ENCODE results near the gene CEMP1.

DNA sequence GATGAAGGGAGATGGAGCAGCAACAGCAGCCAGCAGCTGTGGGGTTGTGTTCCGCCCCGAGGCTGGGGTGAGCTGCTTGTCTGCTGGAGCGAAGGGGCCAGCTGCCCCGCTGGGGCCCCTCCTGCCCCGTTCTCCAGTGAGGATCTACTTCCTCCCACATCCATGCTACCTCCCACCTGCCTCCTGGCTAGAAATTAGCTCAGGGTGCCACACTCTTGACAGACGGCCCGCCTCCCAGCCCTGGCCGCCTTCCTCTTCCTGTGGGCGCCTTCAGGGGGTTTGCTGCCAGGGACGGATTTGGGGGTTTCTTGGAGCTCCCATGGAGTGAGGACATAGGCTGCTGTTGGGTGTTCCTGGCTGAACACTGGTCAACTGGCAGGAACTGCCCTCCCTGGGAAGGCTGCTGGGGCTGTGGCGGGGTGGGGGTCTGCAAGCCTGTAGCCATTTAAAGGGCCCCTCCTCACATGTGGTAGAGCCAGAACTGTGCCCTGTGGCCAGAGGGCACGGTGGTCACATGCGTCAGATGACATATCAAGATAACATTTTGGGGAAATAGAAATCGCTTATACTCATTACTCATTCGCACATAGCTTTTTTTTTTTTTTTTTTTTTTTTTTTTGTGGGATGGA, 43.2 kb downstream of the CEMP1 start:
- no peak for TF ChIP-seq SIN3A (IDR thresholded peaks at IDR 0.05; ENCODE audit: borderline replicate concordance, insufficient read depth, low read length)
- TF ChIP-seq POLR2AphosphoS5 (IDR thresholded peaks at IDR 0.05; ENCODE audit: low read depth, low read length) = no peak
- TF ChIP-seq, protein P1, sequence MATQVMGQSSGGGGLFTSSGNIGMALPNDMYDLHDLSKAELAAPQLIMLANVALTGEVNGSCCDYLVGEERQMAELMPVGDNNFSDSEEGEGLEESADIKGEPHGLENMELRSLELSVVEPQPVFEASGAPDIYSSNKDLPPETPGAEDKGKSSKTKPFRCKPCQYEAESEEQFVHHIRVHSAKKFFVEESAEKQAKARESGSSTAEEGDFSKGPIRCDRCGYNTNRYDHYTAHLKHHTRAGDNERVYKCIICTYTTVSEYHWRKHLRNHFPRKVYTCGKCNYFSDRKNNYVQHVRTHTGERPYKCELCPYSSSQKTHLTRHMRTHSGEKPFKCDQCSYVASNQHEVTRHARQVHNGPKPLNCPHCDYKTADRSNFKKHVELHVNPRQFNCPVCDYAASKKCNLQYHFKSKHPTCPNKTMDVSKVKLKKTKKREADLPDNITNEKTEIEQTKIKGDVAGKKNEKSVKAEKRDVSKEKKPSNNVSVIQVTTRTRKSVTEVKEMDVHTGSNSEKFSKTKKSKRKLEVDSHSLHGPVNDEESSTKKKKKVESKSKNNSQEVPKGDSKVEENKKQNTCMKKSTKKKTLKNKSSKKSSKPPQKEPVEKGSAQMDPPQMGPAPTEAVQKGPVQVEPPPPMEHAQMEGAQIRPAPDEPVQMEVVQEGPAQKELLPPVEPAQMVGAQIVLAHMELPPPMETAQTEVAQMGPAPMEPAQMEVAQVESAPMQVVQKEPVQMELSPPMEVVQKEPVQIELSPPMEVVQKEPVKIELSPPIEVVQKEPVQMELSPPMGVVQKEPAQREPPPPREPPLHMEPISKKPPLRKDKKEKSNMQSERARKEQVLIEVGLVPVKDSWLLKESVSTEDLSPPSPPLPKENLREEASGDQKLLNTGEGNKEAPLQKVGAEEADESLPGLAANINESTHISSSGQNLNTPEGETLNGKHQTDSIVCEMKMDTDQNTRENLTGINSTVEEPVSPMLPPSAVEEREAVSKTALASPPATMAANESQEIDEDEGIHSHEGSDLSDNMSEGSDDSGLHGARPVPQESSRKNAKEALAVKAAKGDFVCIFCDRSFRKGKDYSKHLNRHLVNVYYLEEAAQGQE (IDR thresholded peaks at IDR 0.05; ENCODE audit: insufficient read depth in 1 of 2, low read depth in 2 of 2, low read length in 2 of 2) = no peak
- TF ChIP-seq FOXP2 (optimal IDR thresholded peaks at IDR 0.05; ENCODE audit: borderline replicate concordance, extremely low read depth, extremely low read length, insufficient read depth) = no peak
- TF ChIP-seq TAF1 (IDR thresholded peaks at IDR 0.05; ENCODE audit: borderline replicate concordance, insufficient read depth, low read length) = no peak
